H1 (cell line): Measurements from ENCODE around the gene PIEZO1. TPM values are rescaled to one million over a fixed set of nuclear protein-coding genes. Genes with fewer than 3 reads are reported as not detected.

Experiments
- CTCF ChIA-PET: fragments of 300-600 bp; sonication (Branson Sonifier 250); formaldehyde crosslinking; loops from one replicate; lab custom pipeline; 2021; ENCODE audit not compliant: partially characterized antibody; lab: Charles Lee
- POLR2A ChIA-PET: fragments of 300-600 bp; sonication (Branson Sonifier 250); formaldehyde crosslinking; loops from one replicate; lab custom pipeline; 2021; ENCODE audit warnings: inconsistent platforms; ENCODE audit not compliant: partially characterized antibody; lab: Charles Lee
- DNase-seq, 2 experiments: peaks; one replicate each; pipeline versions ENCODE4 v3.0.0 to v3.0.0-alpha.2; 2010 to 2022; ENCODE audit warnings: low spot score in 2 of 2, low read depth in 1 of 2, mixed read lengths in 1 of 2
- FAIRE-seq: peaks from 2 replicates; lab custom pipeline; 2011; peaks lifted over from hg19 to GRCh38; lab: Jason Lieb, UNC
- H2AFZ ChIP-seq: 2 replicates; pipeline ENCODE4 v1.8.1; 2012; ENCODE audit warnings: low read length, inconsistent platforms
- H2AK5ac ChIP-seq: 2 replicates; pipeline ENCODE4 v1.6.1; 2013; ENCODE audit warnings: low read depth, low read length
- H2BK120ac ChIP-seq: replicated peaks from 2 replicates; pipeline ENCODE3; 2013; ENCODE audit warnings: low read depth, low read length, inconsistent platforms
- H2BK12ac ChIP-seq: 2 replicates; pipeline ENCODE4 v1.6.1; 2013; ENCODE audit warnings: low read depth, low read length
- H2BK15ac ChIP-seq: 2 replicates; pipeline ENCODE4 v1.6.1; 2013; ENCODE audit warnings: low read length
- H2BK20ac ChIP-seq: 2 replicates; pipeline ENCODE4 v1.6.1; 2013; ENCODE audit warnings: low read length
- H2BK5ac ChIP-seq: 2 replicates; pipeline ENCODE4 v1.6.1; 2013; ENCODE audit warnings: low read depth, low read length
- H3K14ac ChIP-seq: 2 replicates; pipeline ENCODE4 v1.6.1; 2013; ENCODE audit warnings: inconsistent platforms; ENCODE audit not compliant: insufficient read length
- H3K18ac ChIP-seq: 2 replicates; pipeline ENCODE4 v1.6.1; 2013; ENCODE audit warnings: low read length; ENCODE audit errors: extremely low read depth
- H3K23ac ChIP-seq: 2 replicates; pipeline ENCODE4 v1.6.1; 2013; ENCODE audit warnings: inconsistent platforms; ENCODE audit not compliant: insufficient read length
- H3K23me2 ChIP-seq: 2 replicates; pipeline ENCODE4 v1.6.1; 2013; ENCODE audit warnings: low read depth, low read length
- H3K27ac ChIP-seq: 2 replicates; pipeline ENCODE4 v1.6.1; 2011; ENCODE audit warnings: low read depth, low read length, inconsistent platforms
- H3K27me3 ChIP-seq, 4 experiments: replicated peaks in 1 of 4; 1 replicate in 1 of 4; 2 replicates in 3 of 4; pipeline versions ENCODE4 v1.6.1 to v1.8.1; 2011 to 2013; ENCODE audit warnings: low read length in 3 of 4, mild to moderate bottlenecking in 3 of 4, inconsistent platforms in 2 of 4, mixed read lengths in 2 of 4, moderate library complexity in 1 of 4; ENCODE audit not compliant: control insufficient read depth in 3 of 4, insufficient read depth in 3 of 4; ENCODE audit errors: extremely low read depth in 1 of 4
- H3K36me3 ChIP-seq, 4 experiments: 2 replicates each; pipeline versions ENCODE4 v1.6.1 to v1.8.1; 2011 to 2013; ENCODE audit warnings: mild to moderate bottlenecking in 4 of 4, low read length in 3 of 4, moderate library complexity in 2 of 4, control low read depth in 1 of 4, inconsistent platforms in 1 of 4; ENCODE audit not compliant: insufficient read depth in 4 of 4, control insufficient read depth in 2 of 4
- H3K4ac ChIP-seq: replicated peaks from 2 replicates; pipeline ENCODE3; 2013; ENCODE audit warnings: low read length, low read depth, mixed read lengths, inconsistent platforms; ENCODE audit not compliant: insufficient read length
- H3K4me1 ChIP-seq, 4 experiments: replicated peaks in 1 of 4; 1 replicate in 1 of 4; 2 replicates in 3 of 4; pipeline versions ENCODE4 v1.6.1 to v1.8.1; 2011 to 2013; ENCODE audit warnings: low read length in 3 of 4, inconsistent platforms in 2 of 4, mixed read lengths in 1 of 4; ENCODE audit not compliant: insufficient read depth in 4 of 4, control insufficient read depth in 3 of 4
- H3K4me2 ChIP-seq, 2 experiments: 2 replicates each; pipeline versions ENCODE4 v1.6.1 to v1.8.1; 2011 to 2013; ENCODE audit warnings: low read depth in 2 of 2, low read length in 2 of 2, control low read depth in 1 of 2, inconsistent platforms in 1 of 2, mild to moderate bottlenecking in 1 of 2; ENCODE audit not compliant: insufficient read depth in 1 of 2
- H3K4me3 ChIP-seq, 4 experiments: fragments of 200-600, 300-600 bp in 1 of 4; sonication (generic), shearing (Covaris generic), sonication (Bioruptor Twin) in 1 of 4; 2 replicates each; pipeline versions ENCODE4 v1.5.1 to v1.8.1; 2011 to 2016; ENCODE audit warnings: low read length in 4 of 4, low read depth in 3 of 4, control low read depth in 2 of 4, inconsistent platforms in 2 of 4, mild to moderate bottlenecking in 2 of 4, mixed read lengths in 1 of 4, moderate library complexity in 1 of 4; ENCODE audit not compliant: insufficient read depth in 2 of 4; ENCODE audit errors: extremely low read depth in 1 of 4
- H3K56ac ChIP-seq: replicated peaks from 2 replicates; pipeline ENCODE3; 2013; ENCODE audit warnings: low read depth, mild to moderate bottlenecking, mixed read lengths, low read length, inconsistent platforms; ENCODE audit not compliant: insufficient read length
- H3K79me1 ChIP-seq: 2 replicates; pipeline ENCODE4 v1.6.1; 2013; ENCODE audit warnings: low read depth, low read length, control low read depth
- H3K79me2 ChIP-seq, 2 experiments: 2 replicates each; pipeline versions ENCODE4 v1.6.1 to v1.8.1; 2012 to 2013; ENCODE audit warnings: low read length in 2 of 2, mild to moderate bottlenecking in 2 of 2, inconsistent platforms in 1 of 2; ENCODE audit not compliant: insufficient read depth in 2 of 2, control insufficient read depth in 1 of 2
- H3K9ac ChIP-seq, 4 experiments: replicated peaks in 1 of 4; 1 replicate in 1 of 4; 2 replicates in 3 of 4; pipeline versions ENCODE4 v1.6.1 to v1.8.1; 2011 to 2013; ENCODE audit warnings: low read depth in 3 of 4, low read length in 3 of 4, control low read depth in 2 of 4, mild to moderate bottlenecking in 2 of 4, moderate library complexity in 2 of 4, inconsistent platforms in 1 of 4; ENCODE audit errors: extremely low read depth in 1 of 4
- H3K9me3 ChIP-seq, 2 experiments: 2 replicates each; pipeline versions ENCODE4 v1.6.1 to v1.8.1; 2012 to 2013; ENCODE audit warnings: mild to moderate bottlenecking in 2 of 2, moderate library complexity in 2 of 2, control low read depth in 1 of 2, inconsistent platforms in 1 of 2, low read depth in 1 of 2, low read length in 1 of 2, mixed read lengths in 1 of 2; ENCODE audit not compliant: insufficient read depth in 2 of 2
- H4K20me1 ChIP-seq, 2 experiments: replicated peaks in 1 of 2; 2 replicates each; pipeline versions ENCODE3 to v1.8.1; 2011 to 2013; ENCODE audit warnings: inconsistent platforms in 2 of 2, low read length in 2 of 2, mild to moderate bottlenecking in 1 of 2; ENCODE audit not compliant: insufficient read depth in 2 of 2, control insufficient read depth in 1 of 2
- H4K5ac ChIP-seq: 2 replicates; pipeline ENCODE4 v1.6.1; 2013; ENCODE audit warnings: low read length, low read depth, mixed read lengths, inconsistent platforms; ENCODE audit not compliant: insufficient read length
- H4K8ac ChIP-seq: 2 replicates; pipeline ENCODE4 v1.8.0; 2013; ENCODE audit warnings: mild to moderate bottlenecking, moderate library complexity, low read length, inconsistent platforms; ENCODE audit not compliant: insufficient read depth; ENCODE audit errors: extremely low read depth
- H4K91ac ChIP-seq: replicated peaks from 2 replicates; pipeline ENCODE3; 2013; ENCODE audit warnings: low read length, mixed read lengths, inconsistent platforms; ENCODE audit not compliant: insufficient read length
- JUND ChIP-seq: IDR thresholded peaks from 2 replicates; pipeline ENCODE4 v1.6.1; 2011; ENCODE audit warnings: mild to moderate bottlenecking, improper control_type of control experiment, low read length
- WGBS, 2 experiments: shearing (Covaris generic) in 1 of 2; methylation state at CpG; one replicate each; pipeline versions ENCODE4 v1.1.6 to v1.1.7; 2013 to 2015; ENCODE audit warnings: low lambda C conversion rate in 2 of 2, mixed read lengths in 2 of 2, inconsistent platforms in 1 of 2, low coverage in 1 of 2, missing lambda C conversion rate in 1 of 2; ENCODE audit not compliant: insufficient replicate concordance in 2 of 2, insufficient coverage in 1 of 2, insufficient read length in 1 of 2; ENCODE audit errors: extremely low coverage in 1 of 2, missing lambda C conversion rate in 1 of 2; 5-methylcytosine and 5-hydroxymethylcytosine counted together
- polyA plus RNA-seq, 7 experiments: library from polyadenylated mRNA; depleted of rRNA in 3 of 7; stranded (reverse) in 5 of 7; unstranded in 2 of 7; fragments of >200 nt in 5 of 7; fragments of 200-250 nt in 2 of 7; gene quantifications; 1 replicate in 5 of 7; 2 replicates in 1 of 7; 4 replicates in 1 of 7; pipeline versions ENCODE4 v1.2.1 to v1.2.3, GENCODE V29; 2011 to 2013; ENCODE audit warnings: missing spikeins in 2 of 7, mixed read lengths in 2 of 7
- total RNA-seq: library from RNA; stranded (reverse); fragmentation: NEBNext Ultra II Directional; extraction: Animal tissue kit (Norgen Biotek cat#: 25700); gene quantifications from 2 replicates; pipeline ENCODE4 v1.2.1, GENCODE V29; 2021

Gene PIEZO1
- total and polyA plus RNA-seq, 2 of the 8 experiments (the other 6 are each of a cell fraction or from before 2014, with no cell fraction given): 42.3 to 67.5 TPM

DNA sequence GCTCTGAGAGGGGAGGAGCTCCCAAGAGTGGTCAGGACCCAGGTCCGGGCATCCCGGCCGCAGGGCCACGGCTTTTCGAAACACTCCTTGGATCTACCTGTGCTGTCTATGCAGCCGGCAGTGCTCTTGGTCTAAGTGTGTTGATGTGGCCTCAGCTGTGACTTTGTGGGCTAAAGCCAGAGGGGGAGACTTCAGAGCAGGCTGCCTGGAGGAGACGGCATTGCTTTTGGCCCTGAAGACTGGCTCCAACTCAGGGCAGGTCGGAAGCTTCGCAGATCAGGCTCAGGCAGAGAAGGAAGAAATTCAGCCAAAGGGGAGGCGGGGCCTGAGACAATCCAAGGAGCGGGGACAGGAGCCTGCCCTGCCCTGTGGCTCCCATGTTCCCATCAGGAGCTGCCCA is 31.4 kb downstream of the PIEZO1 start:
- no peak overlapping the region for H2BK120ac ChIP-seq
- H2BK15ac ChIP-seq: no peak overlapping the region
- H2BK20ac ChIP-seq: no peak overlapping the region
- no peak overlapping the region for H3K27ac ChIP-seq
- H2BK12ac ChIP-seq: no peak overlapping the region
- FAIRE-seq: no peak
- H4K8ac ChIP-seq: peak overlapping the region; percentile 62
- no peak for DNase-seq
- no peaks in the 10 kb centered on the region; the same call in 1 of the 2 replicates for H3K79me1 ChIP-seq
- no peaks in the 10 kb centered on the region for H3K23me2 ChIP-seq
- H3K4ac ChIP-seq: no peak overlapping the region
- H3K79me2 ChIP-seq: no peaks in the 10 kb centered on the region; a peak in 1 of 4 replicates
- no peaks in the 10 kb centered on the region for H3K27me3 ChIP-seq
- H3K14ac ChIP-seq: no peak overlapping the region
- H4K5ac ChIP-seq: no peak overlapping the region
- no peak overlapping the region for H2AK5ac ChIP-seq
- H3K4me2 ChIP-seq: no peak overlapping the region
- no peak overlapping the region for H3K4me3 ChIP-seq
- H2AFZ ChIP-seq: no peak overlapping the region
- H3K9ac ChIP-seq: no peak overlapping the region
- WGBS, 2 experiments: 93% methylated on average over 11 of the region's 11 CpGs; no CpG with 5 or more reads in 1 of the 2 experiments
- H2BK5ac ChIP-seq: no peak overlapping the region
- ChIA-PET CTCF (interaction anchor here (0.6 to 25.0 kb wide), 12 partner anchors 9 to 413 kb away, joined by 3 to 251 read pairs (median 6); no protein-coding TSS in a partner anchor), POLR2A (interaction anchor here (1.0 to 2.9 kb wide), 3 partner anchors 11 to 57 kb away, joined by 4 to 13 read pairs (median 5); partner anchors contain the start of gene APRT)
- H3K56ac ChIP-seq: no peak overlapping the region
- peaks cover 0 to 2% of the 10 kb centered on the region in 2 experiments for H4K20me1 ChIP-seq
- H3K23ac ChIP-seq: no peak overlapping the region
- H4K91ac ChIP-seq: no peak overlapping the region
- H3K9me3 ChIP-seq: no peaks in the 10 kb centered on the region
- no peak overlapping the region for H3K18ac ChIP-seq
- H3K36me3 ChIP-seq: no peaks in the 10 kb centered on the region
- peaks cover 0 to 17% (median 5%) of the 10 kb centered on the region in 4 experiments; a peak in 3 of 7 replicates for H3K4me1 ChIP-seq
- no peak for TF ChIP-seq JUND
